CD4-positive, alpha-beta T cell (primary cell): ENCODE data around the gene SELPLG. TPM values are rescaled to one million over a fixed set of nuclear protein-coding genes. Genes with fewer than 3 reads are reported as not detected.

Source experiments
- ATAC-seq: fragments of 200-7000 bp; cut with Tn5 transposase; one replicate; pipeline ENCODE4 v1.10.0; 2022; ENCODE audit warnings: mild to moderate bottlenecking; ENCODE audit not compliant: poor library complexity
- CTCF ChIA-PET: fragments of 350-600 bp; sonication (Branson Sonifier 250); formaldehyde crosslinking; loops from one replicate; lab custom pipeline; 2021; ENCODE audit warnings: antibody characterized with exemption, inconsistent platforms; lab: Charles Lee
- POLR2A ChIA-PET: fragments of 350-600 bp; sonication (Branson Sonifier 250); formaldehyde crosslinking; loops from one replicate; lab custom pipeline; 2021; ENCODE audit warnings: antibody characterized with exemption, inconsistent platforms; lab: Charles Lee
- DNase-seq, 14 experiments: peaks; one replicate each; pipeline ENCODE4 v3.0.0-alpha.2; 2013 to 2020; ENCODE audit warnings: mixed read lengths in 2 of 14
- H3K27ac ChIP-seq, 2 donors: one replicate each; pipeline versions ENCODE4 v1.5.1 to v1.7.0; 2013; ENCODE audit warnings: low read length in 2 of 2, low read depth in 1 of 2, mild to moderate bottlenecking in 1 of 2
- H3K27me3 ChIP-seq, 2 experiments: 1 replicate in 1 of 2; 2 replicates in 1 of 2; pipeline versions ENCODE4 v1.6.1 to v1.7.0; 2013; ENCODE audit warnings: low read length in 2 of 2, control low read depth in 1 of 2, mild to moderate bottlenecking in 1 of 2, moderate library complexity in 1 of 2; ENCODE audit not compliant: insufficient read depth in 2 of 2, control insufficient read depth in 1 of 2
- H3K36me3 ChIP-seq: one replicate; pipeline ENCODE4 v1.6.1; 2013; ENCODE audit warnings: low read length, control low read depth; ENCODE audit not compliant: insufficient read depth
- H3K4me1 ChIP-seq: one replicate; pipeline ENCODE4 v1.6.1; 2013; ENCODE audit warnings: low read length, control low read depth; ENCODE audit not compliant: insufficient read depth
- H3K4me3 ChIP-seq: one replicate; pipeline ENCODE4 v1.5.1; 2013; ENCODE audit warnings: mild to moderate bottlenecking, low read length, moderate library complexity
- H3K9me3 ChIP-seq, 2 experiments: 1 replicate in 1 of 2; 2 replicates in 1 of 2; pipeline versions ENCODE4 v1.6.1 to v1.7.0; 2013; ENCODE audit warnings: low read length in 2 of 2, mild to moderate bottlenecking in 2 of 2, control low read depth in 1 of 2, moderate library complexity in 1 of 2; ENCODE audit not compliant: control insufficient read depth in 1 of 2, insufficient read depth in 1 of 2
- H3K27ac Mint-ChIP-seq: one replicate; pipeline ENCODE4 v1.8.0; 2020; ENCODE audit warnings: mixed read lengths
- H3K27me3 Mint-ChIP-seq: one replicate; pipeline ENCODE4 v1.8.0; 2021; ENCODE audit warnings: mixed read lengths
- H3K36me3 Mint-ChIP-seq: one replicate; pipeline ENCODE4 v1.8.0; 2021; ENCODE audit warnings: low read depth, mixed read lengths
- H3K4me1 Mint-ChIP-seq: one replicate; pipeline ENCODE4 v1.8.0; 2021; ENCODE audit warnings: low read depth, mixed read lengths
- H3K4me3 Mint-ChIP-seq: one replicate; pipeline ENCODE4 v1.8.0; 2020; ENCODE audit warnings: mild to moderate bottlenecking, mixed read lengths
- H3K9me3 Mint-ChIP-seq: one replicate; pipeline ENCODE4 v1.8.0; 2020; ENCODE audit warnings: mixed read lengths
- CTCF ChIP-seq: fragments of 200-600 bp; IDR thresholded peaks from one replicate; pipeline ENCODE4 v1.8.0; 2022; ENCODE audit warnings: antibody characterized with exemption, mild to moderate bottlenecking
- intact Hi-C, 2 experiments: fragments of 100-400 bp; cut with DNase I in 1 of 2; cut with micrococcal nuclease in 1 of 2; formaldehyde crosslinking; loops; one replicate each; pipeline versions ENCODE4 v1.15.1 to v1.9.0; 2023 to 2025; cut with DNase I, micrococcal nuclease
- total RNA-seq, 174 experiments: library from RNA in 2 of 174; stranded (reverse) in 2 of 174; gene quantifications; one replicate each; pipeline ENCODE4 v1.2.3 and lab custom pipeline; 2021 to 2026

SELPLG gene
- total RNA-seq, 2 experiments from 2014 or later = 25.7 to 27.8 TPM

- Mint-ChIP-seq H3K36me3 (no peaks in the 10 kb centered on the region), H3K4me3 (no peak overlapping the region), H3K27me3 (no peaks in the 10 kb centered on the region), H3K27ac (no peak overlapping the region), H3K4me1 (no peaks in the 10 kb centered on the region), H3K9me3 (no peaks in the 10 kb centered on the region)
- ChIA-PET CTCF (interaction anchor here (1.0 to 10.9 kb wide), 2 partner anchors 21 to 132 kb away, joined by 3 to 129 read pairs; no protein-coding TSS in a partner anchor), POLR2A (interaction anchor here (1.1 kb wide), 1 partner anchor 133 kb away, joined by 4 read pairs; no protein-coding TSS in a partner anchor)
- no peaks in the 10 kb centered on the region for H3K9me3 ChIP-seq
- no peaks in the 10 kb centered on the region for H3K36me3 ChIP-seq
- H3K27me3 ChIP-seq = no peaks in the 10 kb centered on the region
- no peak for TF ChIP-seq CTCF
- no peaks in the 10 kb centered on the region for H3K4me1 ChIP-seq
- no peak overlapping the region for H3K4me3 ChIP-seq
- intact Hi-C loops = no loop called here
- no peak overlapping the region for H3K27ac ChIP-seq
- DNase-seq (no peak), ATAC-seq (no peak)
Measured at GRCh38 chr12:108670066-108670631, 36.5 kb upstream of the SELPLG start.

- CTCF ChIA-PET = interaction anchor here (2.6 to 10.9 kb wide), 2 partner anchors 51 to 133 kb away, joined by 9 to 129 read pairs; no protein-coding TSS in a partner anchor
- Mint-ChIP-seq H3K4me3 (no peak overlapping the region), H3K4me1 (peaks cover 7% of the 10 kb centered on the region), H3K9me3 (no peaks in the 10 kb centered on the region), H3K27me3 (no peaks in the 10 kb centered on the region), H3K27ac (no peak overlapping the region), H3K36me3 (no peaks in the 10 kb centered on the region)
- no peak for DNase-seq
- POLR2A ChIA-PET = interaction anchor here (0.7 kb wide), 1 partner anchor 106 kb away, joined by 3 read pairs; the partner anchor contains the start of gene ISCU
- no peak for ATAC-seq
- TF ChIP-seq CTCF = no peak
- H3K27ac ChIP-seq = no peak overlapping the region
- intact Hi-C loops = loop anchor here in 1 of 2 experiments (5.0 kb wide), 2 partner anchors 64 to 424 kb away; partner anchors contain the start of genes ALKBH2 and CORO1C
- peaks cover 6% of the 10 kb centered on the region for H3K4me1 ChIP-seq
- H3K9me3 ChIP-seq = no peaks in the 10 kb centered on the region
- no peaks in the 10 kb centered on the region for H3K27me3 ChIP-seq
- H3K36me3 ChIP-seq = no peaks in the 10 kb centered on the region
- no peak overlapping the region for H3K4me3 ChIP-seq
Measured at GRCh38 chr12:108668542-108668941, 34.8 kb upstream of the SELPLG start.

- Mint-ChIP-seq H3K4me3 (no peak overlapping the region), H3K9me3 (no peaks in the 10 kb centered on the region), H3K27ac (no peak overlapping the region), H3K36me3 (no peaks in the 10 kb centered on the region), H3K27me3 (no peaks in the 10 kb centered on the region), H3K4me1 (peaks cover 7% of the 10 kb centered on the region)
- DNase-seq (no peak), ATAC-seq (no peak)
- no peak for TF ChIP-seq CTCF
- ChIA-PET CTCF (interaction anchor here (2.6 to 10.9 kb wide), 2 partner anchors 50 to 134 kb away, joined by 9 to 129 read pairs; no protein-coding TSS in a partner anchor), POLR2A (interaction anchor here (0.6 kb wide), 1 partner anchor 180 kb away, joined by 4 read pairs; no protein-coding TSS in a partner anchor)
- Histone ChIP-seq H3K27me3 (no peaks in the 10 kb centered on the region), H3K27ac (no peak overlapping the region), H3K36me3 (no peaks in the 10 kb centered on the region), H3K4me1 (peaks cover 6% of the 10 kb centered on the region), H3K9me3 (no peaks in the 10 kb centered on the region), H3K4me3 (no peak overlapping the region)
- intact Hi-C loops = loop anchor here in 1 of 2 experiments (5.0 kb wide), 2 partner anchors 64 to 424 kb away; partner anchors contain the start of genes ALKBH2 and CORO1C
Measured at GRCh38 chr12:108668063-108668462, 34.4 kb upstream of the SELPLG start.
